GM12878 (cell line): ENCODE data around the gene KLRD1. TPM values are rescaled to one million over a fixed set of nuclear protein-coding genes. Genes with fewer than 3 reads are reported as not detected.
A peak's percentile ranks its signal among the peaks of the same experiment; 100 is the strongest.

Experiments
- ATAC-seq: fragments of 200-7000 bp; cut with Tn5 transposase; 3 replicates; pipeline ENCODE4 v1.9.1; 2020; ENCODE audit warnings: mild to moderate bottlenecking, moderate library complexity
- BruUV-seq: library from RNA; stranded (reverse); fragments of 400-500 nt; replicated peaks from 2 replicates; lab custom pipeline; 2021; lab: Mats Ljungman, UMichigan
- CTCF ChIA-PET: fragments of 300-600 bp; sonication (Branson Sonifier 250); formaldehyde crosslinking; extraction: SDS; loops from one replicate; lab custom pipeline; 2021; ENCODE audit warnings: inconsistent platforms; lab: Yijun Ruan, JAX
- POLR2A ChIA-PET: fragments of 350-600 bp; formaldehyde crosslinking; extraction: SDS; loops from one replicate; lab custom pipeline; 2021; ENCODE audit warnings: inconsistent platforms; lab: Charles Lee
- RAD21 ChIA-PET: fragments of 300-600 bp; sonication (Branson Sonifier 250); formaldehyde crosslinking; loops from one replicate; lab custom pipeline; 2023; ENCODE audit warnings: antibody characterized with exemption; ENCODE audit not compliant: unreplicated experiment; lab: Charles Lee
- SMC1A ChIA-PET: fragments of 300-600 bp; sonication (Branson Sonifier 250); formaldehyde crosslinking; loops from one replicate; lab custom pipeline; 2023; ENCODE audit not compliant: unreplicated experiment, uncharacterized antibody; lab: Charles Lee
- DNase-seq: peaks from one replicate; pipeline ENCODE4 v3.0.0-alpha.2; 2011; ENCODE audit warnings: low read depth, low spot score
- FAIRE-seq: peaks from 3 replicates; lab custom pipeline; 2011; peaks lifted over from hg19 to GRCh38; lab: Jason Lieb, UNC
- H2AFZ ChIP-seq: 2 replicates; pipeline ENCODE4 v1.6.0; 2011; ENCODE audit warnings: low read depth, low read length, control low read depth; ENCODE audit not compliant: control insufficient read depth
- H3K27ac ChIP-seq: 2 replicates; pipeline ENCODE4 v1.5.1; 2011; ENCODE audit warnings: control low read depth; ENCODE audit not compliant: control insufficient read depth, insufficient read depth
- H3K27me3 ChIP-seq, 2 experiments: replicated peaks in 1 of 2; 2 replicates each; pipeline versions ENCODE4 v1.6.0 to v1.6.1; 2011; ENCODE audit warnings: low read length in 1 of 2; ENCODE audit not compliant: control insufficient read depth in 2 of 2, insufficient read depth in 2 of 2
- H3K36me3 ChIP-seq, 2 experiments: 2 replicates each; pipeline ENCODE4 v1.5.1; 2011; ENCODE audit warnings: low read length in 1 of 2; ENCODE audit not compliant: control insufficient read depth in 2 of 2, insufficient read depth in 2 of 2
- H3K4me1 ChIP-seq: 2 replicates; pipeline ENCODE4 v1.6.1; 2011; ENCODE audit warnings: mild to moderate bottlenecking, low read length, moderate library complexity, mixed read lengths; ENCODE audit not compliant: control insufficient read depth, insufficient read depth
- H3K4me2 ChIP-seq: 2 replicates; pipeline ENCODE4 v1.6.0; 2011; ENCODE audit warnings: control low read depth; ENCODE audit not compliant: control insufficient read depth, insufficient read depth
- H3K4me3 ChIP-seq: fragments of 200-600 bp; sonication (generic); 2 replicates; pipeline ENCODE4 v1.5.1; 2016
- H3K79me2 ChIP-seq: 2 replicates; pipeline ENCODE4 v1.6.0; 2011; ENCODE audit warnings: low read length; ENCODE audit not compliant: control insufficient read depth, insufficient read depth
- H3K9ac ChIP-seq: 2 replicates; pipeline ENCODE4 v1.8.0; 2011; ENCODE audit warnings: low read length, control low read depth, mixed read lengths; ENCODE audit not compliant: control insufficient read depth, insufficient read depth
- H3K9me3 ChIP-seq: replicated peaks from 3 replicates; pipeline ENCODE4 v1.5.1; 2011; ENCODE audit warnings: mild to moderate bottlenecking, low read length; ENCODE audit not compliant: control insufficient read depth, insufficient read depth
- H4K20me1 ChIP-seq: 2 replicates; pipeline ENCODE4 v1.6.0; 2011; ENCODE audit not compliant: control insufficient read depth, insufficient read depth
- BCL11A ChIP-seq: IDR thresholded peaks from 2 replicates; pipeline ENCODE4 v1.6.1; 2011; ENCODE audit warnings: low read depth, low read length
- NR2C2 ChIP-seq: IDR thresholded peaks from 2 replicates; pipeline ENCODE4 v1.6.1; 2011; ENCODE audit warnings: borderline replicate concordance, low read depth; ENCODE audit not compliant: control insufficient read depth, insufficient read length
- SIN3A ChIP-seq: IDR thresholded peaks from 2 replicates; pipeline ENCODE4 v1.6.1; 2012; ENCODE audit warnings: low read depth, low read length, improper control_type of control experiment
- SREBF1 ChIP-seq: IDR thresholded peaks from 2 replicates; pipeline ENCODE4 v1.6.1; 2012; ENCODE audit warnings: mild to moderate bottlenecking, low read length
- STAT1 ChIP-seq: fragments of 450-650 bp; conservative IDR thresholded peaks from 2 replicates; pipeline ENCODE4 v1.6.1; 2014; ENCODE audit warnings: antibody characterized with exemption, mild to moderate bottlenecking
- SUZ12 ChIP-seq: fragments of 200-600 bp; sonication (generic); IDR thresholded peaks from one replicate; pipeline ENCODE4 v1.6.1; 2018; ENCODE audit warnings: antibody characterized with exemption, mild to moderate bottlenecking; ENCODE audit not compliant: unreplicated experiment
- YY1 ChIP-seq: IDR thresholded peaks from 2 replicates; pipeline ENCODE4 v1.6.1; 2011; ENCODE audit warnings: low read depth, mild to moderate bottlenecking, low read length
- ZNF384 ChIP-seq: IDR thresholded peaks from 2 replicates; pipeline ENCODE4 v1.6.1; 2012; ENCODE audit warnings: low read depth, mild to moderate bottlenecking, low read length, improper control_type of control experiment, borderline replicate concordance
- WGBS: methylation state at CpG from one replicate; pipeline ENCODE4 v1.1.6; 2016; ENCODE audit warnings: low lambda C conversion rate; ENCODE audit not compliant: insufficient replicate concordance, insufficient coverage; ENCODE audit errors: missing lambda C conversion rate; 5-methylcytosine and 5-hydroxymethylcytosine counted together
- in situ Hi-C: fragments of 300-500 bp; cut with MboI; formaldehyde crosslinking; loops from 9 replicates; pipeline ENCODE4 v1.14.3; 2018; ENCODE audit warnings: mixed read lengths
- intact Hi-C: fragments of 100-400 bp; cut with micrococcal nuclease; formaldehyde crosslinking; loops from one replicate; pipeline ENCODE4 v1.14.2; 2022; ENCODE audit not compliant: unreplicated experiment
- polyA plus RNA-seq, 11 experiments: library from polyadenylated mRNA; depleted of rRNA in 4 of 11; unstranded in 6 of 11; stranded (reverse) in 5 of 11; fragments of >200 nt; fragmentation: Nextera tagmentation in 4 of 11; fragmentation: Illumina TruSeq in 1 of 11; extraction: Ambion mirVana in 4 of 11; extraction: Trizol in 1 of 11; gene quantifications; 1 replicate in 1 of 11; 2 replicates in 10 of 11; pipeline versions ENCODE4 v1.2.1 to v1.2.3, GENCODE V29; 2011 to 2016; ENCODE audit warnings: inconsistent platforms in 2 of 11, missing spikeins in 2 of 11, low read depth in 1 of 11
- total RNA-seq, 4 experiments: library from RNA; depleted of rRNA in 3 of 4; stranded (reverse); fragments of >200 nt in 3 of 4; fragmentation: Illumina TruSeq in 1 of 4; extraction: Trizol in 1 of 4; gene quantifications; 2 replicates each; pipeline versions ENCODE4 v1.2.1 to v1.2.3, GENCODE V29; 2013 to 2021
- TF ChIP-seq, protein P1 (sequence below): fragments of 450-650 bp; IDR thresholded peaks from 2 replicates; pipeline ENCODE4 v1.6.1; 2017; ENCODE audit warnings: mild to moderate bottlenecking, moderate library complexity

The KLRD1 gene
- total and polyA plus RNA-seq, 10 of the 15 experiments (the other 5 are each of a cell fraction or from before 2014, with no cell fraction given), result under 0.01 to 0.50 (median 0.13) TPM; not detected in 4

- TF ChIP-seq SIN3A (no peak), NR2C2 (no peak), STAT1 (no peak), SREBF1 (no peak), SUZ12 (no peak), ZNF384 (no peak)
- TF ChIP-seq, protein P1, sequence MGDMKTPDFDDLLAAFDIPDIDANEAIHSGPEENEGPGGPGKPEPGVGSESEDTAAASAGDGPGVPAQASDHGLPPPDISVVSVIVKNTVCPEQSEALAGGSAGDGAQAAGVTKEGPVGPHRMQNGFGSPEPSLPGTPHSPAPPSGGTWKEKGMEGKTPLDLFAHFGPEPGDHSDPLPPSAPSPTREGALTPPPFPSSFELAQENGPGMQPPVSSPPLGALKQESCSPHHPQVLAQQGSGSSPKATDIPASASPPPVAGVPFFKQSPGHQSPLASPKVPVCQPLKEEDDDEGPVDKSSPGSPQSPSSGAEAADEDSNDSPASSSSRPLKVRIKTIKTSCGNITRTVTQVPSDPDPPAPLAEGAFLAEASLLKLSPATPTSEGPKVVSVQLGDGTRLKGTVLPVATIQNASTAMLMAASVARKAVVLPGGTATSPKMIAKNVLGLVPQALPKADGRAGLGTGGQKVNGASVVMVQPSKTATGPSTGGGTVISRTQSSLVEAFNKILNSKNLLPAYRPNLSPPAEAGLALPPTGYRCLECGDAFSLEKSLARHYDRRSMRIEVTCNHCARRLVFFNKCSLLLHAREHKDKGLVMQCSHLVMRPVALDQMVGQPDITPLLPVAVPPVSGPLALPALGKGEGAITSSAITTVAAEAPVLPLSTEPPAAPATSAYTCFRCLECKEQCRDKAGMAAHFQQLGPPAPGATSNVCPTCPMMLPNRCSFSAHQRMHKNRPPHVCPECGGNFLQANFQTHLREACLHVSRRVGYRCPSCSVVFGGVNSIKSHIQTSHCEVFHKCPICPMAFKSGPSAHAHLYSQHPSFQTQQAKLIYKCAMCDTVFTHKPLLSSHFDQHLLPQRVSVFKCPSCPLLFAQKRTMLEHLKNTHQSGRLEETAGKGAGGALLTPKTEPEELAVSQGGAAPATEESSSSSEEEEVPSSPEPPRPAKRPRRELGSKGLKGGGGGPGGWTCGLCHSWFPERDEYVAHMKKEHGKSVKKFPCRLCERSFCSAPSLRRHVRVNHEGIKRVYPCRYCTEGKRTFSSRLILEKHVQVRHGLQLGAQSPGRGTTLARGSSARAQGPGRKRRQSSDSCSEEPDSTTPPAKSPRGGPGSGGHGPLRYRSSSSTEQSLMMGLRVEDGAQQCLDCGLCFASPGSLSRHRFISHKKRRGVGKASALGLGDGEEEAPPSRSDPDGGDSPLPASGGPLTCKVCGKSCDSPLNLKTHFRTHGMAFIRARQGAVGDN, result no peak
- TF ChIP-seq, all 136 proteins: peak for 0
Observed at GRCh38 chr12:10361622-10362021, 54.0 kb downstream of the KLRD1 start (continued).

DNA sequence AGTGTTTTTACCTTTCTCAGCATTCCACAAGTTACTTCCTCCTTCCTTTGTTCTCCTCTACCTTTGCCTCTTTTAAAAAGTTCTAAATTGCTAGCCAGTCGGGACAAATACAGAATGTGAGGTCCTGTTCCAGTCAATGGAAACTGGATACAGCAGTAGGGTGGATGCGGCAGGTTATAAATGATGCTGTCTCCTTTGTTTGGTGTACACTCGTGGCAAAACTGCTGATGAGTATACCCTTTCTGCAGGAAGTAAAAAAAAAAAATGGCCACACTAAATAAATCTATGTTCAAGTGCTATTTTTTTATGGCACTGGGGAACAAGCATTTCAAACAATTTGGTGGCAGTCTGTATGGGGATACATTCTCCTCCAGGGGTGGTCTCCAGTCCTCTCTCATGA is 54.7 kb downstream of the KLRD1 start:
- ATAC-seq (no peak), DNase-seq (no peak), FAIRE-seq (no peak)
- intact Hi-C loops, result no loop called here
- Histone ChIP-seq H2AFZ (0 out of 2 replicates have a peak overlapping the region, but pooled peaks have one; percentile 38), H3K4me1 (peaks cover 21% of the 10 kb centered on the region), H3K4me2 (no peak overlapping the region; the same call in 1 of the 2 replicates), H3K79me2 (no peaks in the 10 kb centered on the region), H3K4me3 (no peak overlapping the region), H3K27ac (no peak overlapping the region), H4K20me1 (no peaks in the 10 kb centered on the region), H3K9ac (no peak overlapping the region), H3K9me3 (peaks cover 1% of the 10 kb centered on the region; the same call in 1 of the 3 replicates), H3K36me3 (no peaks in the 10 kb centered on the region), H3K27me3 (no peaks in the 10 kb centered on the region)
- CTCF ChIA-PET, result no interaction called here
- 0 out of 2 replicates have a peak, but pooled peaks have one; percentile 21 for TF ChIP-seq ZNF384
- TF ChIP-seq YY1, result 0 out of 2 replicates have a peak, but pooled peaks have one; percentile 13
- TF ChIP-seq BCL11A, result no peak
- in situ Hi-C loops, result no loop called here
- BruUV-seq, result no TSS peak
- 62% methylated on average over 3 of the region's 3 CpGs for WGBS
- SMC1A ChIA-PET, result interaction anchor here (6.5 kb wide), 1 partner anchor 33 kb away, joined by 41 read pairs; no protein-coding TSS in a partner anchor
- POLR2A ChIA-PET, result interaction anchor here (0.6 to 4.1 kb wide), 3 partner anchors 30 to 1359 kb away, joined by 4 to 24 read pairs (median 6); no protein-coding TSS in a partner anchor
- RAD21 ChIA-PET, result interaction anchor here (0.7 to 6.0 kb wide), 4 partner anchors 24 to 45 kb away, joined by 5 to 75 read pairs (median 14); no protein-coding TSS in a partner anchor
